OCI-LY7 (cell line): ENCODE data around the gene PC. TPM values are rescaled to one million over a fixed set of nuclear protein-coding genes. Genes with fewer than 3 reads are reported as not detected.
"Not testable (repeated sequence)": the region's sequence is repeated elsewhere in the genome, so short reads cannot be mapped to it uniquely, and the experiment has no call there.

Experiments used
- BruUV-seq: library from RNA; stranded (reverse); fragments of 400-500 nt; replicated peaks from 2 replicates; lab custom pipeline; 2021; lab: Mats Ljungman, UMichigan
- CTCF ChIA-PET: fragments of 300-600 bp; sonication (Branson Sonifier 250); formaldehyde crosslinking; loops from one replicate; lab custom pipeline; 2022; ENCODE audit warnings: antibody characterized with exemption; ENCODE audit not compliant: unreplicated experiment; lab: Charles Lee
- POLR2A ChIA-PET: fragments of 300-600 bp; sonication (Branson Sonifier 250); formaldehyde crosslinking; loops from one replicate; lab custom pipeline; 2022; ENCODE audit warnings: antibody characterized with exemption; lab: Charles Lee
- DNase-seq: peaks from one replicate; pipeline ENCODE4 v3.0.0-alpha.2; 2015; ENCODE audit warnings: low spot score
- H2AFZ ChIP-seq: fragments of 200-600 bp; sonication (generic), shearing (Covaris generic); 2 replicates; pipeline ENCODE4 v1.6.1; 2014; ENCODE audit warnings: mild to moderate bottlenecking, antibody characterized with exemption, low read length, moderate library complexity
- H3K27ac ChIP-seq: fragments of 200-600 bp; sonication (generic); 2 replicates; pipeline ENCODE4 v1.5.1; 2014; ENCODE audit warnings: mixed run types, low read depth, mild to moderate bottlenecking, moderate library complexity, low read length, inconsistent platforms; ENCODE audit not compliant: poor library complexity, severe bottlenecking
- H3K36me3 ChIP-seq: fragments of 200-600 bp; sonication (generic); 2 replicates; pipeline ENCODE4 v1.6.1; 2014; ENCODE audit warnings: mild to moderate bottlenecking, antibody characterized with exemption, low read length, moderate library complexity, mixed read lengths; ENCODE audit not compliant: insufficient read depth
- H3K4me1 ChIP-seq: fragments of 200-600 bp; sonication (generic); 2 replicates; pipeline ENCODE4 v1.5.1; 2014; ENCODE audit warnings: mild to moderate bottlenecking, low read length; ENCODE audit not compliant: insufficient read depth, poor library complexity, severe bottlenecking
- H3K4me2 ChIP-seq: fragments of 200-600 bp; sonication (generic); 2 replicates; pipeline ENCODE4 v1.6.1; 2014; ENCODE audit warnings: mild to moderate bottlenecking, low read length
- H3K4me3 ChIP-seq: fragments of 200-600 bp; sonication (generic); 2 replicates; pipeline ENCODE4 v1.5.1; 2014; ENCODE audit warnings: mild to moderate bottlenecking, low read depth, low read length; ENCODE audit not compliant: poor library complexity, severe bottlenecking
- H3K79me2 ChIP-seq: fragments of 200-600 bp; sonication (generic); 2 replicates; pipeline ENCODE4 v1.6.1; 2016; ENCODE audit warnings: low read depth, mild to moderate bottlenecking, low read length, moderate library complexity, mixed read lengths; ENCODE audit not compliant: insufficient read depth
- H3K9me2 ChIP-seq: fragments of 200-600 bp; sonication (generic); 2 replicates; pipeline ENCODE4 v1.6.1; 2016; ENCODE audit warnings: mild to moderate bottlenecking, low read length, mixed read lengths; ENCODE audit not compliant: insufficient read depth
- H3K9me3 ChIP-seq: fragments of 200-600 bp; sonication (generic); 2 replicates; pipeline ENCODE4 v1.6.1; 2014; ENCODE audit warnings: mild to moderate bottlenecking, mixed run types, low read length, mixed read lengths
- H4K20me1 ChIP-seq: fragments of 200-600 bp; sonication (generic); 2 replicates; pipeline ENCODE4 v1.6.1; 2014; ENCODE audit warnings: mild to moderate bottlenecking, antibody characterized with exemption, low read length, moderate library complexity, mixed read lengths; ENCODE audit not compliant: insufficient read depth
- CTCF ChIP-seq: fragments of 200-600 bp; sonication (generic); conservative IDR thresholded peaks from 2 replicates; pipeline ENCODE4 v1.5.1; 2014; ENCODE audit warnings: mild to moderate bottlenecking, antibody characterized with exemption, low read length, moderate library complexity, mixed read lengths
- EZH2phosphoT487 ChIP-seq: fragments of 200-600 bp; sonication (generic); IDR thresholded peaks from 2 replicates; pipeline ENCODE4 v1.6.1; 2018; ENCODE audit warnings: low read depth, borderline replicate concordance, mild to moderate bottlenecking, mixed run types, antibody characterized with exemption, low read length, moderate library complexity, mixed read lengths
- intact Hi-C: fragments of 100-400 bp; cut with micrococcal nuclease; formaldehyde crosslinking; loops from one replicate; pipeline ENCODE4 v1.10.0; 2022; ENCODE audit not compliant: unreplicated experiment
- total RNA-seq, 2 experiments: library from RNA; depleted of rRNA in 1 of 2; stranded (reverse); fragments of >200 nt in 1 of 2; shearing (Covaris generic) in 1 of 2; gene quantifications; 2 replicates each; pipeline ENCODE4 v1.2.3, GENCODE V29; 2014 to 2022

The PC gene
- total RNA-seq, 2 experiments from 2014 or later: 10.4 to 12.7 TPM

GRCh38 chr11:67006029-67006884, 48.1 kb upstream of the PC start:
- peak overlapping the region; percentile 43 for H3K4me3 ChIP-seq
- H4K20me1 ChIP-seq: no peaks in the 10 kb centered on the region
- ChIA-PET CTCF (interaction anchor here (0.5 to 1.1 kb wide), 2 partner anchors 31 to 147 kb away, joined by 3 read pairs; no protein-coding TSS in a partner anchor), POLR2A (interaction anchor here (0.6 to 1.0 kb wide), 3 partner anchors 11 to 620 kb away, joined by 3 to 5 read pairs (median 4); no protein-coding TSS in a partner anchor)
- peak; percentile 88 for DNase-seq
- peaks cover 12% of the 10 kb centered on the region for H3K4me1 ChIP-seq
- no peak overlapping the region for H3K27ac ChIP-seq
- no TSS peak for BruUV-seq
- peak overlapping the region; percentile 100 for H2AFZ ChIP-seq
- intact Hi-C loops: no loop called here
- no peaks in the 10 kb centered on the region for H3K79me2 ChIP-seq
- H3K36me3 ChIP-seq: no peaks in the 10 kb centered on the region
- H3K9me3 ChIP-seq: peaks cover 6% of the 10 kb centered on the region; the same call in 1 of the 2 replicates
- H3K4me2 ChIP-seq: peak overlapping the region; percentile 47
- TF ChIP-seq CTCF (no peak), EZH2phosphoT487 (no peak)
- H3K9me2 ChIP-seq: no peaks in the 10 kb centered on the region

GRCh38 chr11:67005200-67005599, 47.0 kb upstream of the PC start:
- H3K9me2 ChIP-seq, H3K4me3 ChIP-seq, H3K79me2 ChIP-seq, CTCF ChIA-PET, BruUV-seq, H3K36me3 ChIP-seq, H3K9me3 ChIP-seq, intact Hi-C loops, DNase-seq, H2AFZ ChIP-seq, H3K4me2 ChIP-seq, H4K20me1 ChIP-seq, H3K27ac ChIP-seq: not testable (repeated sequence)
- H3K4me1 ChIP-seq: peaks cover 12% of the 10 kb centered on the region
- POLR2A ChIA-PET: interaction anchor here (0.8 kb wide), 1 partner anchor 619 kb away, joined by 5 read pairs; no protein-coding TSS in a partner anchor

- H3K4me2 ChIP-seq: no peak overlapping the region
- H3K4me3 ChIP-seq: no peak overlapping the region
- no peak for DNase-seq
- ChIA-PET POLR2A (no interaction called here), CTCF (no interaction called here)
- H3K9me3 ChIP-seq: peaks cover 6% of the 10 kb centered on the region; the same call in 1 of the 2 replicates
- intact Hi-C loops: no loop called here
- H3K79me2 ChIP-seq: no peaks in the 10 kb centered on the region
- H4K20me1 ChIP-seq: no peaks in the 10 kb centered on the region
- BruUV-seq: no TSS peak
- H3K9me2 ChIP-seq: no peaks in the 10 kb centered on the region
- no peaks in the 10 kb centered on the region for H3K36me3 ChIP-seq
- no peak overlapping the region for H2AFZ ChIP-seq
- TF ChIP-seq EZH2phosphoT487: no peak
- TF ChIP-seq CTCF: no peak
- H3K4me1 ChIP-seq: peaks cover 12% of the 10 kb centered on the region
- no peak overlapping the region for H3K27ac ChIP-seq
Observed at GRCh38 chr11:67002921-67003411, 44.8 kb upstream of the PC start.
